Measurements from ENCODE around the gene RNU7-1. TPM values are rescaled to one million over a fixed set of nuclear protein-coding genes. Genes with fewer than 3 reads are reported as not detected.
A peak's percentile ranks its signal among the peaks of the same experiment; 100 is the strongest.

The RNU7-1 gene
- total RNA-seq, 2 experiments from 2014 or later, result not detected

GRCh38 chr12:6959058-6959804 lies 15.6 kb downstream of the RNU7-1 start:
- no peaks in the 10 kb centered on the region for H3K27me3 Mint-ChIP-seq
- peak overlapping the region; percentile 99 for H3K27ac Mint-ChIP-seq
- ChIA-PET CTCF (interaction anchor here (0.8 to 9.4 kb wide), 6 partner anchors 9 to 84 kb away, joined by 3 to 237 read pairs (median 4); partner anchors contain the start of genes C12orf57, PTPN6 and RNU7-1), POLR2A (interaction anchor here (0.7 to 8.1 kb wide), 3 partner anchors 14 to 498 kb away, joined by 3 to 142 read pairs (median 5); partner anchors contain the start of genes C12orf57 and RNU7-1)
- intact Hi-C loops (cut with DNase I, micrococcal nuclease), result loop anchor here in 1 of 2 experiments (10.0 kb wide), 1 partner anchor 976 kb away; the partner anchor contains the start of gene SLC2A3
- H3K4me1 Mint-ChIP-seq, result peaks cover 88% of the 10 kb centered on the region
- peaks cover 74% of the 10 kb centered on the region for H3K36me3 Mint-ChIP-seq (ENCODE audit: low read depth)
- DNase-seq (peak; percentile 82), ATAC-seq (peak; percentile 51)
- H3K9me3 Mint-ChIP-seq (ENCODE audit: low read depth), result no peaks in the 10 kb centered on the region
- H3K4me3 Mint-ChIP-seq, result peak overlapping the region; percentile 77

GRCh38 chr12:6959805-6960592 lies 16.4 kb downstream of the RNU7-1 start:
- no peak for ATAC-seq
- Mint-ChIP-seq H3K9me3 (ENCODE audit: low read depth) (no peaks in the 10 kb centered on the region), H3K4me1 (peaks cover 88% of the 10 kb centered on the region), H3K27ac (peak overlapping the region; percentile 99), H3K4me3 (peak overlapping the region; percentile 77), H3K27me3 (no peaks in the 10 kb centered on the region), H3K36me3 (ENCODE audit: low read depth) (peaks cover 72% of the 10 kb centered on the region)
- DNase-seq, result no peak
- ChIA-PET CTCF (interaction anchor here (2.1 to 9.4 kb wide), 2 partner anchors 12 to 34 kb away, joined by 10 to 237 read pairs; partner anchors contain the start of genes C12orf57, PTPN6 and RNU7-1), POLR2A (interaction anchor here (1.1 to 8.1 kb wide), 4 partner anchors 8 to 24 kb away, joined by 3 to 142 read pairs (median 8); partner anchors contain the start of genes C12orf57 and RNU7-1)
- intact Hi-C loops (cut with DNase I, micrococcal nuclease), result loop anchor here (5.0 to 10.0 kb wide), 2 partner anchors 88 to 975 kb away; partner anchors contain the start of genes SLC2A3 (in 1 of the 2) and SPSB2 (in 1 of the 2)

GRCh38 chr12:6960593-6961277 lies 17.1 kb downstream of the RNU7-1 start:
- CTCF ChIA-PET, result interaction anchor here (1.2 to 9.4 kb wide), 6 partner anchors 13 to 302 kb away, joined by 3 to 237 read pairs (median 6); partner anchors contain the start of genes C12orf57, PTPN6 and RNU7-1
- H3K4me1 Mint-ChIP-seq, result peaks cover 89% of the 10 kb centered on the region

GRCh38 chr12:6961278-6961694 lies 17.7 kb downstream of the RNU7-1 start:
- Mint-ChIP-seq H3K9me3 (ENCODE audit: low read depth) (no peaks in the 10 kb centered on the region), H3K27me3 (no peaks in the 10 kb centered on the region), H3K4me3 (peak overlapping the region; percentile 77), H3K4me1 (peaks cover 89% of the 10 kb centered on the region), H3K27ac (peak overlapping the region; percentile 99), H3K36me3 (ENCODE audit: low read depth) (peaks cover 71% of the 10 kb centered on the region)
- ChIA-PET POLR2A (interaction anchor here (0.7 to 8.1 kb wide), 10 partner anchors 9 to 615 kb away, joined by 3 to 142 read pairs (median 3); partner anchors contain the start of genes C12orf57, PTPN6 and RNU7-1), CTCF (interaction anchor here (0.5 to 9.4 kb wide), 10 partner anchors 13 to 303 kb away, joined by 3 to 237 read pairs (median 4); partner anchors contain the start of genes C12orf57, PTPN6 and RNU7-1)
- intact Hi-C loops (cut with DNase I, micrococcal nuclease), result loop anchor here (1.0 to 5.0 kb wide), 6 partner anchors 8 to 89 kb away; partner anchors contain the start of genes C12orf57 (in 2 of the 2), SPSB2 (in 2 of the 2), ATN1 (in 1 of the 2) and EMG1 (in 1 of the 2)
- ATAC-seq (peak; percentile 74), DNase-seq (peak; percentile 95)

More at GRCh38 chr12:6960593-6961277, 17.1 kb downstream of the RNU7-1 start:
- Mint-ChIP-seq H3K27me3 (no peaks in the 10 kb centered on the region), H3K9me3 (ENCODE audit: low read depth) (no peaks in the 10 kb centered on the region), H3K4me3 (peak overlapping the region; percentile 77), H3K36me3 (ENCODE audit: low read depth) (peaks cover 73% of the 10 kb centered on the region), H3K27ac (peak overlapping the region; percentile 99)
- intact Hi-C loops (cut with DNase I, micrococcal nuclease), result loop anchor here (1.0 to 5.0 kb wide), 6 partner anchors 7 to 88 kb away; partner anchors contain the start of genes C12orf57 (in 2 of the 2), SPSB2 (in 2 of the 2), ATN1 (in 1 of the 2) and EMG1 (in 1 of the 2)
- peak; percentile 57 for DNase-seq
- peak; percentile 7 for ATAC-seq
- POLR2A ChIA-PET, result interaction anchor here (0.7 to 8.1 kb wide), 9 partner anchors 9 to 615 kb away, joined by 3 to 142 read pairs (median 3); partner anchors contain the start of genes C12orf57 and RNU7-1

GRCh38 chr12:6961695-6962284 lies 18.2 kb downstream of the RNU7-1 start:
- peak; percentile 73 for DNase-seq
- peaks cover 70% of the 10 kb centered on the region for H3K36me3 Mint-ChIP-seq (ENCODE audit: low read depth)
- H3K4me1 Mint-ChIP-seq, result peaks cover 86% of the 10 kb centered on the region
- peak; percentile 39 for ATAC-seq
- CTCF ChIA-PET, result interaction anchor here (0.5 to 9.4 kb wide), 12 partner anchors 14 to 303 kb away, joined by 3 to 237 read pairs (median 4); partner anchors contain the start of genes C12orf57, PTPN6 and RNU7-1
- H3K4me3 Mint-ChIP-seq, result peak overlapping the region; percentile 77
- peak overlapping the region; percentile 99 for H3K27ac Mint-ChIP-seq
- POLR2A ChIA-PET, result interaction anchor here (0.6 to 8.1 kb wide), 10 partner anchors 10 to 616 kb away, joined by 3 to 142 read pairs (median 3); partner anchors contain the start of genes C12orf57, PTPN6 and RNU7-1
- intact Hi-C loops (cut with DNase I, micrococcal nuclease), result loop anchor here (1.0 to 5.0 kb wide), 6 partner anchors 8 to 89 kb away; partner anchors contain the start of genes C12orf57 (in 2 of the 2), SPSB2 (in 2 of the 2), ATN1 (in 1 of the 2) and EMG1 (in 1 of the 2)
- H3K27me3 Mint-ChIP-seq, result no peaks in the 10 kb centered on the region
- H3K9me3 Mint-ChIP-seq (ENCODE audit: low read depth), result no peaks in the 10 kb centered on the region

- no peaks in the 10 kb centered on the region for H3K9me3 Mint-ChIP-seq (ENCODE audit: low read depth)
- DNase-seq (no peak), ATAC-seq (no peak)
- H3K27me3 Mint-ChIP-seq, result no peaks in the 10 kb centered on the region
- ChIA-PET CTCF (interaction anchor here (0.6 to 9.4 kb wide), 9 partner anchors 14 to 93 kb away, joined by 3 to 237 read pairs (median 5); partner anchors contain the start of genes C12orf57, PTPN6 and RNU7-1), POLR2A (interaction anchor here (0.6 to 8.1 kb wide), 6 partner anchors 10 to 24 kb away, joined by 3 to 142 read pairs (median 4); partner anchors contain the start of genes C12orf57, PTPN6 and RNU7-1)
- H3K4me3 Mint-ChIP-seq, result peak overlapping the region; percentile 77
- peak overlapping the region; percentile 99 for H3K27ac Mint-ChIP-seq
- peaks cover 84% of the 10 kb centered on the region for H3K4me1 Mint-ChIP-seq
- intact Hi-C loops (cut with DNase I, micrococcal nuclease), result loop anchor here in 1 of 2 experiments (5.0 kb wide), 1 partner anchor 90 kb away; the partner anchor contains the start of gene SPSB2
- H3K36me3 Mint-ChIP-seq (ENCODE audit: low read depth), result peaks cover 69% of the 10 kb centered on the region
Measured at GRCh38 chr12:6962285-6963015, 18.8 kb downstream of the RNU7-1 start.

- peaks cover 68% of the 10 kb centered on the region for H3K36me3 Mint-ChIP-seq (ENCODE audit: low read depth)
Measured at GRCh38 chr12:6963016-6963731, 19.6 kb downstream of the RNU7-1 start.

GRCh38 chr12:6963791-6964413 lies 20.3 kb downstream of the RNU7-1 start:
- intact Hi-C loops (cut with DNase I, micrococcal nuclease), result loop anchor here in 1 of 2 experiments (2.0 to 5.0 kb wide), 2 partner anchors 39 to 92 kb away; partner anchors contain the start of gene SPSB2
- H3K4me1 Mint-ChIP-seq, result peaks cover 83% of the 10 kb centered on the region
- no peaks in the 10 kb centered on the region for H3K27me3 Mint-ChIP-seq
- H3K4me3 Mint-ChIP-seq, result no peak overlapping the region
- peak overlapping the region; percentile 94 for H3K27ac Mint-ChIP-seq
- no peak for ATAC-seq
- no peaks in the 10 kb centered on the region for H3K9me3 Mint-ChIP-seq (ENCODE audit: low read depth)
- no peak for DNase-seq
- CTCF ChIA-PET, result interaction anchor here (0.6 to 9.4 kb wide), 10 partner anchors 9 to 148 kb away, joined by 3 to 237 read pairs (median 8); partner anchors contain the start of genes C12orf57, CDCA3, PTPN6 and RNU7-1
- peaks cover 68% of the 10 kb centered on the region for H3K36me3 Mint-ChIP-seq (ENCODE audit: low read depth)
- POLR2A ChIA-PET, result interaction anchor here (2.5 kb wide), 1 partner anchor 20 kb away, joined by 21 read pairs; the partner anchor contains the start of genes C12orf57 and RNU7-1

More at GRCh38 chr12:6963016-6963731, 19.6 kb downstream of the RNU7-1 start:
- ATAC-seq (no peak), DNase-seq (no peak)
- H3K4me3 Mint-ChIP-seq, result no peak overlapping the region
- CTCF ChIA-PET, result interaction anchor here (0.9 to 9.4 kb wide), 3 partner anchors 8 to 82 kb away, joined by 3 to 237 read pairs (median 12); partner anchors contain the start of genes C12orf57, PTPN6 and RNU7-1
- H3K9me3 Mint-ChIP-seq (ENCODE audit: low read depth), result no peaks in the 10 kb centered on the region
- POLR2A ChIA-PET, result interaction anchor here (2.5 to 8.1 kb wide), 2 partner anchors 17 to 19 kb away, joined by 21 to 142 read pairs; partner anchors contain the start of genes C12orf57 and RNU7-1
- no peaks in the 10 kb centered on the region for H3K27me3 Mint-ChIP-seq
- intact Hi-C loops (cut with DNase I, micrococcal nuclease), result loop anchor here in 1 of 2 experiments (5.0 kb wide), 1 partner anchor 91 kb away; the partner anchor contains the start of gene SPSB2
- peak overlapping the region; percentile 99 for H3K27ac Mint-ChIP-seq
- H3K4me1 Mint-ChIP-seq, result peaks cover 83% of the 10 kb centered on the region

Data from activated CD4-positive, alpha-beta T cell treated with anti-CD3 and anti-CD28 coated beads for 36 hours (primary cell).